ENCODE measurements around the gene ERFL.

Gene ERFL

DNA sequence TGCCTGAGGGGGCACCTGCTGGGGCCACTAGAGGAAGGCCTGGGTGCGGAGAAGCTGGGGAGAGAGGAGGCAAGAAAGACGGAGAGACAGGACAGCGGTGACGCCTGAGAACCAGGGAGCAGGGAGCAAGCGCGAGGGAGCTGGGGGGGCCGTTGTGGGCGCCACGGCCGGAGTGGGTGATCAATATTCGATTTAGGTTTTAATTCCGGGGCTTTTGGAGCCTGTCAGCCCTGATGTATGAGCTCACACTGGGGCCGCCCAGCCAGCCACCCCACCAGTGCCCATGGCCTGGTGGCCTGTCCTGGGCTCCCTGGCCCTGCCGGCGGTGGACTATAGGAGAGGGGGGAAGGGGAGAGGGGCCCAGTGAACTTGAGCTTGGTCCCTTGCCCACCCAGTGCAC, 8.7 kb upstream of the ERFL start:
- Histone ChIP-seq H3K9me3 (ENCODE audit: control insufficient read depth, insufficient read depth, low read length) (no peaks in the 10 kb centered on the region; the same call in 1 of the 2 replicates), H3K36me3 (ENCODE audit: insufficient read depth, low read length) (no peaks in the 10 kb centered on the region), H3K4me1 (ENCODE audit: insufficient read depth, low read length) (peaks cover 5% of the 10 kb centered on the region), H3K9ac (ENCODE audit: low read depth, low read length) (no peak overlapping the region)

GRCh38 chr19:41936416-41936850, 8.2 kb upstream of the ERFL start:
- Histone ChIP-seq H3K9me3 (ENCODE audit: control insufficient read depth, insufficient read depth, low read length) (no peaks in the 10 kb centered on the region; the same call in 1 of the 2 replicates), H3K4me1 (ENCODE audit: insufficient read depth, low read length) (peaks cover 10% of the 10 kb centered on the region), H3K36me3 (ENCODE audit: insufficient read depth, low read length) (no peaks in the 10 kb centered on the region), H3K9ac (ENCODE audit: low read depth, low read length) (no peak overlapping the region)

GRCh38 chr19:41935760-41936415, 7.6 kb upstream of the ERFL start:
- Histone ChIP-seq H3K36me3 (ENCODE audit: insufficient read depth, low read length) (no peaks in the 10 kb centered on the region), H3K4me1 (ENCODE audit: insufficient read depth, low read length) (peaks cover 11% of the 10 kb centered on the region), H3K9ac (ENCODE audit: low read depth, low read length) (no peak overlapping the region), H3K9me3 (ENCODE audit: control insufficient read depth, insufficient read depth, low read length) (no peaks in the 10 kb centered on the region; the same call in 1 of the 2 replicates)

- Histone ChIP-seq H3K36me3 (ENCODE audit: insufficient read depth, low read length) (no peaks in the 10 kb centered on the region), H3K4me1 (ENCODE audit: insufficient read depth, low read length) (peaks cover 11% of the 10 kb centered on the region), H3K9me3 (ENCODE audit: control insufficient read depth, insufficient read depth, low read length) (no peaks in the 10 kb centered on the region; the same call in 1 of the 2 replicates), H3K9ac (ENCODE audit: low read depth, low read length) (no peak overlapping the region)
Observed at GRCh38 chr19:41934849-41935374, 6.7 kb upstream of the ERFL start.

DNA sequence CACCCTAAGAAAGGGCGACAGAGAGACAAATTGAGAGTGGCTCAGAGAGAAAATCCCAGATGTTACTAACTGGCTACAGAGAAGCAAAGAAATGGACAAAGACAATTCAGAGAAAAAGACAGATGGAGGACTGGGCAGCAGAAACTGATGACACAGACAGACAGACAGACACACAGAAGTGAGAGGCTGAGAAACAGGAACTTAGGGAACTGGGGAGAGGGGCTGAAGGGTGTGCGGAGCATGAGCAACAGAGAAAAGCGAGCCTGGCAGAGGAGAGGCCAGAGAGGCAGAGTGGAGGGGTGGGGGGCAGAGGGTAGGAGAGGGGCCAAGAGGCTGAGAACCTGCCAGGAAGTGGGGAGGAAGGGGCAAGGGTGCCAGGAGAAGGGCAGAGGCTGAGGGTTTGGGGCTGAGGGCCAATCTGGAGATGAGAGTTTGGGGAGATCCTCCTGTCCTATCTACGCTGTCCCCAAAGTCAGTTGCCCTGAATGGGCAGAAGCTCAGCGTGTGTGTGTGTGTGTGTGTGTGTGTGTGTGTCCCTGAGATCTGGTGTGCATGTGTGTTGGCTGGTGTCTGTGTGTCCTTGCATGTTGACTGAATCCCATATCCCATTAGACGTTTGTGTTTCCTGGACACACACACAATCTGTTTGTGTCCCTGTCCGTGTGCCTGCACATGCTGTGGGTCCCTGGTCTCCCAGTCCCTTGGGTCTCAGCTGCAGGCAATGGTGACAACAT, 5.6 kb upstream of the ERFL start:
- H3K36me3 ChIP-seq (ENCODE audit: insufficient read depth, low read length): no peaks in the 10 kb centered on the region
- H3K9me3 ChIP-seq (ENCODE audit: control insufficient read depth, insufficient read depth, low read length): no peaks in the 10 kb centered on the region; the same call in 1 of the 2 replicates
- peaks cover 11% of the 10 kb centered on the region for H3K4me1 ChIP-seq (ENCODE audit: insufficient read depth, low read length)
- H3K9ac ChIP-seq (ENCODE audit: low read depth, low read length): no peak overlapping the region

GRCh38 chr19:41932720-41933332, 4.6 kb upstream of the ERFL start:
- Histone ChIP-seq H3K9ac (ENCODE audit: low read depth, low read length) (no peak overlapping the region), H3K4me1 (ENCODE audit: insufficient read depth, low read length) (peaks cover 11% of the 10 kb centered on the region), H3K9me3 (ENCODE audit: control insufficient read depth, insufficient read depth, low read length) (no peaks in the 10 kb centered on the region; the same call in 1 of the 2 replicates), H3K36me3 (ENCODE audit: insufficient read depth, low read length) (no peaks in the 10 kb centered on the region)

DNA sequence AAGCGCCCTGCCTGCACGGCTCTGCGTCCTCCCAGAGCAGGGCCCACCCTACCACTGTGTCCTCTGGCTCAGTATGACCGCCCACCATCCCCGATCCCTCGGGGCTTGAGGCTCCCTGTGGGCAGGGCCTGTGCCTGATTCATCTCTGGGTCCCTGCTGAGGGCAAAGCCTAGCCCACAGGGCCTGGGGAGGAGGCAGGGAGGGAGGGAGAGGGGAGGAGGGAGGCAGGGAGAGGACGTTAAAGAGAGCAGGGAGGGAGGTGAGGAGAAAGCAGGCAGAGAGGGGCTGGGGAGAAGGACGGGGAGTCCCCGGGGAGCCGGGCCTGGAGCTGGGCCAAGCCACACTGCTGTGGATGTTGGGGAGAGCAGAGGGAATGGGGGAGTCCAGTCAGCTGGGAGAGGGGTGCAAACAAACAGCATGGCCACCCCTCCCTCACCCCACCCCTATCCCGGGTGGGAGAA, 4.0 kb upstream of the ERFL start:
- H3K9ac ChIP-seq (ENCODE audit: low read depth, low read length): no peak overlapping the region
- H3K36me3 ChIP-seq (ENCODE audit: insufficient read depth, low read length): no peaks in the 10 kb centered on the region
- H3K9me3 ChIP-seq (ENCODE audit: control insufficient read depth, insufficient read depth, low read length): no peaks in the 10 kb centered on the region; the same call in 1 of the 2 replicates
- H3K4me1 ChIP-seq (ENCODE audit: insufficient read depth, low read length): peaks cover 6% of the 10 kb centered on the region

DNA sequence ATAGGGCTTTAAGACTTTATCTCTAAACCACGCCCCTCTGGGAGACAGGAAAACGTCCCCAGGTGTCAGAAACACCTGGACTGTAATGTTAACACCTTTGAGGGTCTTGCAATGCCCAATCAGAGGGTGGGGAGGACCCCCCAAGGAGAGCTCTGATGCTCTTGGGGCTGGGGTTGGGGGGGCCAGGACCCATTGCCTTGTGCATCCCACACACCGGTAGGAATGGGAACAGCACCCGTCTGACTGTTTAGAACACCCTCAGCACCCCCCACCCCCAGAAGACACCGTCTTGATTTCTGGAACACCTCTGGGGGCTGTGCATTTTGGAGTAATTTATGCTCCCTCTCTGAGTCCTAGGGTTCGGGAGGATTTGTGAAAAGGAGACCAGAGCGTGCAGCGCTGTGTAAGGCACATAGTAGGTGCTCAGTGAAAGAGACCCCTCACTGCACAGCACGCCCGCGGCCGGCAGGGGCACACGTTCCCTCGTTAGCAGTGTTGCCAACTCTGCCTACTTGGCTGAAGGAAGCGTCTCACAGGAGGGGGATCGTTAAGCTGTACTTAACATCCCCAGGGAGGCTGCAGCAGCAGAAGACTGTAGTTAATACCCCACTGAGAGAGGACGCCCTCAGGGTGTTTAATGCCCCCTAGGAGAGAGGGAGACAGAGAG, 2.8 kb upstream of the ERFL start:
- Histone ChIP-seq H3K9ac (ENCODE audit: low read depth, low read length) (no peak overlapping the region), H3K4me1 (ENCODE audit: insufficient read depth, low read length) (peaks cover 6% of the 10 kb centered on the region), H3K36me3 (ENCODE audit: insufficient read depth, low read length) (no peaks in the 10 kb centered on the region), H3K9me3 (ENCODE audit: control insufficient read depth, insufficient read depth, low read length) (no peaks in the 10 kb centered on the region; the same call in 1 of the 2 replicates)

- Histone ChIP-seq H3K9ac (ENCODE audit: low read depth, low read length) (no peak overlapping the region), H3K9me3 (ENCODE audit: control insufficient read depth, insufficient read depth, low read length) (no peaks in the 10 kb centered on the region; the same call in 1 of the 2 replicates), H3K36me3 (ENCODE audit: insufficient read depth, low read length) (no peaks in the 10 kb centered on the region), H3K4me1 (ENCODE audit: insufficient read depth, low read length) (peaks cover 6% of the 10 kb centered on the region)
Observed at GRCh38 chr19:41930322-41930722, 2.1 kb upstream of the ERFL start.

- Histone ChIP-seq H3K36me3 (ENCODE audit: insufficient read depth, low read length) (no peaks in the 10 kb centered on the region), H3K9ac (ENCODE audit: low read depth, low read length) (no peak overlapping the region), H3K4me1 (ENCODE audit: insufficient read depth, low read length) (peaks cover 6% of the 10 kb centered on the region), H3K9me3 (ENCODE audit: control insufficient read depth, insufficient read depth, low read length) (no peaks in the 10 kb centered on the region; the same call in 1 of the 2 replicates)
Observed at GRCh38 chr19:41929536-41930071, 1.4 kb upstream of the ERFL start.

DNA sequence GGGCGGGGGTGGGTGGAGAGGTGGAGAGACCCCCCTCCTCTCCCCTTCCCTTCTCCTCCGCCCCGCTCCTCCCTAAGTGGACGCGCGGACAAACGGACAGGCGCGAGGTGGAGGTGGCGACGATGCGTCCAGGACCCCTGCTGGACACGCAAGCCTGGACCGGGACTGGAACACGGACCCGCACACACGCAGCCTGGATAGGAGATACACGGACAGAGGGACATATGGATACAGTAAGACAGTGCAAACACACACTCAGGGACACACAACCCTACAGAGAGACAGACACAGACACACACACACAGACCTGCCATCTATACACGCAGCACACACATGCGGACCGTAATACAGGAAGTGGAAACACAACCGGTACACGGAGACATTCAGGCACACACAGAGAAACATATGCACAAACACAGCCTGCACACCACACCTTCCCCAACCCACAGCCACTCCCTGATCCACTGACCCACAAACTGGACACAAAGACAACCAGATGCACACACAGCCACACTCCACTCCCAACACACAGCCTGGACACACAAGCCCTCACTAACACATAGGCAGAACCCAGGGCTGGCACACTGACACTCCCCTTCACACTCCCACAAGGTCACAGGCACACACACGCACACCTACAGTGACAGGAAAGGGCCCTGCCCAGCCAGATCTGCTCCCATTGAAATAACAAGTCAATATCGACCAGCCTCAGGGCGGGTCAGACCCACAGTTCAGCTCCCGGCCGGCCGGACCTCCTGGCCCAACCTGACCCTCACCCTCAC, 696 bp upstream of the ERFL start:
- H3K4me1 ChIP-seq (ENCODE audit: insufficient read depth, low read length): peaks cover 6% of the 10 kb centered on the region
- H3K36me3 ChIP-seq (ENCODE audit: insufficient read depth, low read length): no peaks in the 10 kb centered on the region
- no peaks in the 10 kb centered on the region for H3K9me3 ChIP-seq (ENCODE audit: control insufficient read depth, insufficient read depth, low read length)
- H3K9ac ChIP-seq (ENCODE audit: low read depth, low read length): no peak overlapping the region; the same call in 1 of the 2 replicates

DNA sequence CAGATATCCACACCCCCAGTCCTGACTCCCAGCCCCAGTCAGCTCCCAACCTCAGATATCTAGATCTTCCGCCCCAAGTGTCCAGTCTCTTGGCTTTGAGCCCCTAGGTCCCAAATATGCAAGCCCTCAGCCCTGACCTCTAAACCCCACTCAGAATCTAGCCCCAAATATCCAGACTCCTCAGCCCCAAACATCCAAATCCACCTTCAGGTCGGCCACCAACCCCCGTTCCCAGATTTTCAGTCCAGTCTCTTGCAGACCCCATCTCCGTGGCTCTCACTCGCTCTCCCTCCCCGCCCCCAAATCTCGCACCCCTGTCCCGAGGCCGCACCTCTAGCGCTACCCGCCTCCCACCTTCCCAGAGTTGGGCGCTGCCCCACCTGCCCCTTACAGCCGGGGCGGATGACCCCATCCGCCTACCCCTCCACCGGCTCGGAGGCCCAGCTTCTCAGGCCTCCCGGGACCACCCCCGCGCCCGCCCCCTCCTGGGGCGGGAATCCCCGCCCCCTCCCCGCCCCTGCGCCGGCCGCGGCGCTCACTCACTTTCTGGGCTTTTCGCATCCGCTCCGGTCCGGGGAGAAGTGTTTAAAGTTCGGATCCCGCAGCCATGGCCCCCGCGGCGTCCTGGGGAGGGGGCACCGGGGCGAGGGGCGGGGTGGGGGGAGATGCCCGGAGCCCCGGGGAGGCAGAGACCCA, 604 bp downstream of the ERFL start:
- peak overlapping the region; percentile 38; the same call in 1 of the 2 replicates for H3K9ac ChIP-seq (ENCODE audit: low read depth, low read length)
- H3K9me3 ChIP-seq (ENCODE audit: control insufficient read depth, insufficient read depth, low read length): no peaks in the 10 kb centered on the region
- no peaks in the 10 kb centered on the region for H3K36me3 ChIP-seq (ENCODE audit: insufficient read depth, low read length)
- peaks cover 6% of the 10 kb centered on the region for H3K4me1 ChIP-seq (ENCODE audit: insufficient read depth, low read length)
